GM12891 (cell line): ENCODE results near the gene HINFP.

Source experiments
- POLR2A ChIP-seq: IDR thresholded peaks from 2 replicates; pipeline ENCODE4 v1.6.1; 2011; ENCODE audit warnings: low read depth, low read length, control low read depth
- POLR2AphosphoS5 ChIP-seq: IDR thresholded peaks from 2 replicates; pipeline ENCODE4 v1.6.1; 2011; ENCODE audit warnings: low read depth, low read length, control low read depth
- SPI1 ChIP-seq: IDR thresholded peaks from 2 replicates; pipeline ENCODE4 v1.6.1; 2011; ENCODE audit warnings: low read depth, low read length, control low read depth
- TAF1 ChIP-seq: IDR thresholded peaks from 2 replicates; pipeline ENCODE4 v1.6.1; 2011; ENCODE audit warnings: low read depth, low read length, control low read depth

GRCh38 chr11:119113716-119114115 is 7.7 kb upstream of the HINFP start:
- TF ChIP-seq POLR2A (no peak), TAF1 (no peak), POLR2AphosphoS5 (no peak), SPI1 (no peak)
